ENCODE measurements around the gene MTFP1. TPM values are rescaled to one million over a fixed set of nuclear protein-coding genes. Genes with fewer than 3 reads are reported as not detected.

MTFP1 gene
- total and polyA plus RNA-seq, 9 donors, result 1.7 to 10.9 (median 6.3) TPM

DNA sequence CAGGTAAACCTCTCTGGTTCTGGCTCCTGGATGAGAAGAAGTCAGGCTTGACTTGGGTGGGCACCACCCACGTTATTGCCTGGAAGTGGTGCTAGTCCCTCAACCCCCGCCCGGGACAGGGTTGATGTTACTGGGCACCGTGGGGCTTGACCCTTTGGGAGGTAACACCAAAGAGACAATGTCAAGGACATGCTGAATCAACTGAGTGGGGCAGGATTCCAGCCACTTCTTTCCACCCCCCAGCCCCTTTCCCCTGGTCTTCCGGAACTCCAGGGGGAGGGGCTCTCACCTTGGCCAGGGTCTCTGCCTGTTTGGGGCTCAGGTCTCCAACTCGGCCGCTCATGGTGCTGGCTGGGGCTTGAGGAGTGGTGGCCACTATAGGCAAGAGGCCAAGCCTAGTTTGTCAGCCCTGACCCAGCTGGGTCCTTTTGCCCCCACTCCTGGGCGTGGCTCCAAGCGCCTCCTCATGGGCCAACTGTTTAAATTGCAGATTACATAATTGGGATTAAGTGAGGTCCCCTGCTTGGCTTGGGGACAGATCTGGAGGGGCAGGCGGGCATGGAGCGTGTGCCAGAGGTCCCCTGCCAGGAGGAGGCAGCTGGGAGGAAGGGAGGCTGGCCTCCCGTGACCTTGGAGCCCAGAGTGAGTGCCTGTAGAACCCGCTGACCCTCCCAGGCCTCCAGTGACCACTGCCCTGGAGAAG, 46.2 kb downstream of the MTFP1 start, which contains the start of gene SEC14L3:
SEC14L3 (minus strand) TSS at position 402 of the 703 bp plus-strand sequence; CDS start at position 343, 59 bp downstream.
- Histone ChIP-seq H3K4me1 (ENCODE audit: insufficient read depth) (no peaks in the 10 kb centered on the region), H3K4me3 (no peak within 1 kb of the TSS), H3K27ac (no peak within 1 kb of the TSS), H3K27me3 (no peaks in the 10 kb centered on the region), H3K36me3 (no peaks in the 10 kb centered on the region), H3K9me3 (no peaks in the 10 kb centered on the region)
- TF ChIP-seq EP300 (IDR thresholded peaks at IDR 0.05) (no peak), POLR2A (IDR thresholded peaks at IDR 0.05) (no peak)
- TF ChIP-seq, protein P1, sequence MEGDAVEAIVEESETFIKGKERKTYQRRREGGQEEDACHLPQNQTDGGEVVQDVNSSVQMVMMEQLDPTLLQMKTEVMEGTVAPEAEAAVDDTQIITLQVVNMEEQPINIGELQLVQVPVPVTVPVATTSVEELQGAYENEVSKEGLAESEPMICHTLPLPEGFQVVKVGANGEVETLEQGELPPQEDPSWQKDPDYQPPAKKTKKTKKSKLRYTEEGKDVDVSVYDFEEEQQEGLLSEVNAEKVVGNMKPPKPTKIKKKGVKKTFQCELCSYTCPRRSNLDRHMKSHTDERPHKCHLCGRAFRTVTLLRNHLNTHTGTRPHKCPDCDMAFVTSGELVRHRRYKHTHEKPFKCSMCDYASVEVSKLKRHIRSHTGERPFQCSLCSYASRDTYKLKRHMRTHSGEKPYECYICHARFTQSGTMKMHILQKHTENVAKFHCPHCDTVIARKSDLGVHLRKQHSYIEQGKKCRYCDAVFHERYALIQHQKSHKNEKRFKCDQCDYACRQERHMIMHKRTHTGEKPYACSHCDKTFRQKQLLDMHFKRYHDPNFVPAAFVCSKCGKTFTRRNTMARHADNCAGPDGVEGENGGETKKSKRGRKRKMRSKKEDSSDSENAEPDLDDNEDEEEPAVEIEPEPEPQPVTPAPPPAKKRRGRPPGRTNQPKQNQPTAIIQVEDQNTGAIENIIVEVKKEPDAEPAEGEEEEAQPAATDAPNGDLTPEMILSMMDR (IDR thresholded peaks at IDR 0.05), result no peak
- intact Hi-C loops (cut with DNase I), result loop anchor here in 1 of 4 donors (2.0 kb wide), 1 partner anchor 33 kb away; no protein-coding TSS in a partner anchor
- DNase-seq, result no peak
- 49 to 76% (median 56%) methylated on average over 12 to 13 of the region's 13 CpGs for WGBS, 3 donors

DNA sequence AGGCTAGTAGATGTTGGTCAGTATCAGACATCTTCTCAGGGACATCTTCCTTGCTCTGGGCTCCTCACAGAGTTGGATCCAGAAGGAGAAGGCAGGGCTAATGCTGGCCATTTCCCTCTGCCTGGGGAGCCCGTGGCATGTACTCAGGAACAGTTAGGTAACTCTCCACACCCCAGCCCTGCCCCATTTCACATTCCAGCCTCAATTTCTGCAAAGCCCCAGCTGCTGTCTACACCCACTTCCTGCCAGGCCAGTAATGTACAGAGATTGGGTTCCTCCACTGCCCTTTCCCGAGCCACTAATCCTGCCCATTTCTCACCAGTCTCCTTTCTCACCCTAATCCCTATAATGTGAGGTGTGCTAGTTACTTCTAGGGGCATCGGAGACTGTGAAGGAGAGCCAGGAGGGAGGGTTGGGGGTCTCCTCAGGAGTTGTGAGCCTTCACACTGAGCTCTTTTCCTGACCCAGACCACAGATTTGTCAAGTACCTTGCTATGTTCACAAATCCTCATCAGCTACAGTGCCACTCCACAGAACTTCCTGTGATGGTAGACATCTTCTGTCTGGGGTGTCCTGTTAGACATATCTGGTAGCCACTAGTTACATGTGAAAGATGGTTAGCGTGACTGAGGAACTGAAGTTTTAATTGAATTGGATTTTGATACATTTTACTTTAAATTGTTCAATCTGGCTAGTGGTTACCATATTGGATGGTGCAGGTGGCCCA, 47.6 kb downstream of the MTFP1 start:
- TF ChIP-seq, protein P1 (IDR thresholded peaks at IDR 0.05), result no peak
- no peak for TF ChIP-seq POLR2A (IDR thresholded peaks at IDR 0.05)
- no peak for TF ChIP-seq EP300 (IDR thresholded peaks at IDR 0.05)
- H3K9me3 ChIP-seq, result no peaks in the 10 kb centered on the region
- H3K36me3 ChIP-seq, result no peaks in the 10 kb centered on the region
- DNase-seq, result no peak
- H3K4me1 ChIP-seq (ENCODE audit: insufficient read depth), result no peaks in the 10 kb centered on the region
- intact Hi-C loops (cut with DNase I), result no loop called here
- 74 to 88% (median 83%) methylated on average over 4 of the region's 4 CpGs for WGBS, 3 donors
- H3K27ac ChIP-seq, result no peak overlapping the region
- no peak overlapping the region for H3K4me3 ChIP-seq
- no peaks in the 10 kb centered on the region for H3K27me3 ChIP-seq

DNA sequence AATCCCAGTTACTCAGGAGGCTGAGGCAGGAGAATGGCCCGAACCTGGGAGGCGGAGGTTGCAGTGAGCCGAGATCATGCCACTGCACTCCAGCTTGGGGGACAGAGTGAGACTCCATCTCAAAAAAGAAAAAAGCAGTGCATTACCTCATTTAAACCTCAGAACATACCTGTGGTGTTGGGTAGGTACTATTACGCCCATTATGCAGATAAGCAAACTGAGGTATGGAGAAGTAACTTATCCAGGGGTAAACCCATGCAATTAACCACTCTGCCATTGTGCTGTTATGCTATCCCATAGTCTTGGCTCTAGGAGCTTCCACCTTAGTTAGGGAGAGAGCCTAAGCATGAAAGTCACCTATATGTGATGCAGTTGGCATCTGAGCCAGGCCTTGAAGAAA, 48.6 kb downstream of the MTFP1 start:
- TF ChIP-seq POLR2A (IDR thresholded peaks at IDR 0.05) (no peak), EP300 (IDR thresholded peaks at IDR 0.05) (no peak)
- TF ChIP-seq, protein P1 (IDR thresholded peaks at IDR 0.05), result no peak
- DNase-seq, result no peak
- no peak overlapping the region for H3K4me3 ChIP-seq
- 92 to 98% (median 92%) methylated on average over 4 of the region's 4 CpGs for WGBS, 3 donors
- no peak overlapping the region for H3K27ac ChIP-seq
- intact Hi-C loops (cut with DNase I), result no loop called here
- H3K27me3 ChIP-seq, result no peaks in the 10 kb centered on the region
- peaks cover 0 to 6% of the 10 kb centered on the region in 2 donors for H3K9me3 ChIP-seq
- no peaks in the 10 kb centered on the region for H3K4me1 ChIP-seq (ENCODE audit: insufficient read depth)
- no peaks in the 10 kb centered on the region for H3K36me3 ChIP-seq

DNA sequence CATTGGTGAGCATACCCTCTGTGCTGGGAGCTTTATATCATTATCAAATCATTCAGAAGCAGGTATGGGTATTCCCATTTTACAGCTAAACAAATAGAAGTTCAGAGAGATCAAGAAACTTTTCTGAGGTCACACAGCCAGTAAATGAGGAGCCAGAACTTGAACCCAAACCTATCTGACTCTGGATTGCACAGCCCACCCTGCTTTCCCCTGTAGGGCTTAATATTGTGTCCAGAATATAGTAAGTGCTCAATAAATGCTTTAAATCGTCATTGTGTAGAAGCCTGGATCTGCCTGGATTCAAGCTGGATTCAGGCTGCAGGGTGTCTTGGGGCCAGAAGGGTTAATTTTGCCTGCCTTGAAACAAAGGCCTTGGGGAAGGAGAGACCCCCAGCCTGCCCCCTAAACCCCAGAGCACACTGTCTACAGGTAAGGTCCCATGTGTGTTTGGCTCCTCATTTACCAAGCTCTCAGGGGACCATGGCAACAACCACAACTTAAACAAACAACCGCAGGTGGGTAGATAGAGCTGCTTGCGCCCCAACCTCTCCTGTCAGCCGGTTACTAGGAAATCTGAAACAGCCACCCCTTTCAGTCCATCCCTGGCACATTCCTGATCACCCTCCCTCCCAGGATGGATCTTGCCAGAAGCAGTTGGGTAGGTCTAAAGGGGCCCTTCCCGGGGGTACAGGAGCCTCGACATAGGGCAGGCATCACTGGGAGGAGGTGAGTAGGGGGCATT, 49.3 kb downstream of the MTFP1 start:
- no peak for TF ChIP-seq EP300 (IDR thresholded peaks at IDR 0.05)
- TF ChIP-seq, protein P1 (IDR thresholded peaks at IDR 0.05), result no peak
- no peak for TF ChIP-seq POLR2A (IDR thresholded peaks at IDR 0.05)
- Histone ChIP-seq H3K27ac (no peak overlapping the region), H3K4me1 (ENCODE audit: insufficient read depth) (no peaks in the 10 kb centered on the region), H3K4me3 (no peak overlapping the region), H3K9me3 (peaks cover 0 to 6% of the 10 kb centered on the region in 2 donors), H3K27me3 (no peaks in the 10 kb centered on the region), H3K36me3 (no peaks in the 10 kb centered on the region)
- intact Hi-C loops (cut with DNase I), result no loop called here
- WGBS, 3 donors, result 44 to 53% (median 49%) methylated on average over 6 of the region's 6 CpGs
- DNase-seq, result no peak
